ENCODE measurements around the gene BEX2. TPM values are rescaled to one million over a fixed set of nuclear protein-coding genes. Genes with fewer than 3 reads are reported as not detected.

Gene BEX2
- total RNA-seq, result 3.6 and 4.0 TPM in 2 replicates

DNA sequence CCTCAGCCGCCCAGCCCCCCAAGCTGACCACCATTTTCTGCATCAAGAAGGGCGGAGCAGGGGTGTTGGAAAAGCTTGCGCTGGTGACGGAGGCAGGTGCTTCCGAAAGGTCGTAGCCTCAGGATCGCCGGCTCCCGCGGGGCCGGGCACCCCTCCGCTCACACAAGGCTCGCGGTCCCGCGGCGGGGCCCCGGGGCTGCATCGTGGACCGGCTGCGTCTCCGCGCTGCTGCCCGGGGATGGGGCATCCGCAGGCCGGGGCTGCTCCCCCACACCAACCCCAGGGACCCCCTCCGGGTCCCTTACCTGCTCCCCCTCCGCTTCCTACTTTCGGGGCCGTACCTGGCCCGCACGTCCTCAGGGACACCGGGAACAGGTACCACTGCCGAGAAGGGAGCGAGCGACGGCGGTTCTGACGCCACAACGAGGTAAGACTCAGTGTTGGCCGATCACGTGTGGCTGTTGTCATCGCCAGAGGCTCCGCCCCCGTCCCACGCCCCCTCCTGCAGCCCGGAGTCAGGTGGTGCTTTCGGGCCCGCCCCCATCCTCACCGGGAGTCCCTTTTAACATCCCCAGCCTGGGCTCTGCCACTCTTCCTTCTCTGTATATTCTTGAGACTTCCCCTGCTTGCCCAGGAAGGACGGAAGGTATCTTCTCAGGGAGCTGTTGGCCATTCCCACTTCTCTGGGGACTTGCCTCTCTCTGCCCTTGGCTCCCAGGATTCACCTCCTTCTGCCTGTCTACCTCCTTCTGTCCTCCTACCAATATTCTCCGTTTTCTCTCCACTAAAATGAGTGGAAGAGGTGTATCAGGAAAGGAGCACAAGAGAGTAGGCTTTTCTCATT lies at the start of gene BEX2:
Gene BEX2 (minus strand): TSS at position 436 of the 844 bp plus-strand sequence. CDS start 1,014 bp downstream, outside the sequence.

DNA sequence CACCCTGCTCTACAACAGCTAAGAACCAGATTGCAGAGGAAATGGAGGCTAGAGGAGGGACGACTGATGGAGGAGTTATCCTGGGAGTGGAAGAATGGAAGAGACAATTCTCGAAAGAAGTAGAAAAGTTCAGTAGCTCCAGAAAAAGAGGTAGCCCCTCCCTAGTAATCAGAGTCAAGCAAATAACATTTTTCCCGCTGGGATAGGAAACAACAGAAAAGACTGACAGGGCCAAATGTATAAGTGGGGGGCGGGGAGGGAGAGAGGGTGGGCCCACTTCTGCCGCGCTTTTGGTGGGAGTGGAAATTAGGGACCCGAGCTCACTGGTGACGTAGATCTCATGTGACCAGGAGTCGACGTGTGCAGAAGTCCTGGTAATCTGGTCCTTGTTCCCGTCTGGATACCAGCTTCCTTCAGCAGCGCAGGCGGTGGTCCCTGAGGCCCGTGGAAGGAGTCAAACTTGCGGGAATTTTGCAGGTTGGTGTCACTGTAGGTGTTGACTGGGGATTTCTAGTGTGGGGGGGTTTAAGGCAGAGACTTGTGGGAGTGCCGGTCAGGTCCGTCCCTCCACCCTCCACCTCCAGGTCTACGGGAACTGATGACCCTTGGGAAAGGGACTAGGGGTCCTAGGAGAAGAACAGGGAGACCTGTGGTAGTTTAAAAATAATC lies 45.5 kb upstream of the BEX2 start, which contains the start of gene TCEAL9:
Gene TCEAL9 (plus strand): TSS at position 377 of the 669 bp plus-strand sequence. CDS start 1,179 bp downstream, outside the sequence.

DNA sequence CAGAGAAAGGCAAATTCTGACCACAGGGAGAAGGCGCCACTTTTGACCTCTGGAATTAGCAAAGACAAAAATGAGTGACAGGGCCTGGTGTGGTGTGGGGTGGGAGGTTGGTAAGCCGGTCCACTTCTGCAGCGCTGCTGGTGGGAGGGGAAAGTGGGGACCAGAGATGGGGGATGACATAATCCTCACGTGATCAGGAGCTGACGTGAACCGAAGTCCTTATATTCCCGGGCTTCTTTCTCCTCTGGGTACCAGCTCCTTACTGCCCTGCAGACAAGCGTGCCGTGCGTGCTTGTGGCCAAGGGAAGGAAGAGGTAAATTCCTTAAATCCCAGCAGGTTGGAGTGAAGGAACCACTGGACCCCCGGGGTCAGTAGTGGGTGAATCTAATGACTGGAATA lies 19.2 kb upstream of the BEX2 start, which contains the start of gene TCEAL7:
Gene TCEAL7 (plus strand): TSS at position 249 of the 400 bp plus-strand sequence. CDS start 1,165 bp downstream, outside the sequence.

DNA sequence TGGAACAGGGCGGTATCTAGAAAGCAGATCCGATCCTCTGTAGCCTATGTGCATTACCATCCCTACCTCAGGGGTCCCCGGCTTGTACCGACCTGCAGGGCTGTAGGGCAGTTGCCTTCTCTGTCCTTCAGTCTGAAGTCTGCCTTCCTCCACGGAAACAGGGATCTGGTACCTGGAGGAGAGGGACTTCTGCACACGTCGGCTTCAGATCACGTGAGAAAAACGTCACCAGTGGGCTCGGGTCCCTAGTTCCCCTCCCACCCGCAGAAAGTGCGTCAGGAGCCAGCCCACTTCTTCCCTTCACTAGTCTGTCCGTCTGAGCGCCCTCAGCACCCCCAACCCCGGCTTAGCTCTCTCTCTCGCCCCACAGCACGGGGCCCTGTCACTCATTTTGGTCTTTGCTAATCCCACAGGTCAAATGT lies 34.2 kb downstream of the BEX2 start, which contains the start of gene TCEAL5:
Gene TCEAL5 (minus strand): TSS at position 170 of the 422 bp plus-strand sequence. CDS start 2,187 bp downstream, outside the sequence.

Other genes with a start within 250 kb of the BEX2 start
- 1.9 TPM in 1 of 2 replicates, not detected in the other for gene BEX1, start 246.8 kb downstream of the BEX2 start, total RNA-seq
- gene NXF3, start 217.8 kb downstream of the BEX2 start, total RNA-seq, result not detected in 2 replicates
- 18.3 and 20.9 TPM in 2 replicates for gene BEX4, start 95.9 kb downstream of the BEX2 start, total RNA-seq
- gene TCEAL8, start 55.8 kb downstream of the BEX2 start, total RNA-seq, result 75.7 and 83.1 TPM in 2 replicates
- gene TCEAL5, start 34.2 kb downstream of the BEX2 start, total RNA-seq, result not detected in 2 replicates
- gene TCEAL7, start 19.2 kb upstream of the BEX2 start, total RNA-seq, result 3.6 TPM in 1 of 2 replicates, not detected in the other
- gene TCEAL9, start 45.5 kb upstream of the BEX2 start, total RNA-seq, result 79.0 and 99.5 TPM in 2 replicates
- gene BEX3, start 65.5 kb upstream of the BEX2 start, total RNA-seq, result 198 and 228 TPM in 2 replicates
- 0.14 TPM in 1 of 2 replicates, not detected in the other for gene RAB40A, start 208.5 kb upstream of the BEX2 start, total RNA-seq

Data from airway epithelial cell (primary cell).